AG09319 (cell line): ENCODE results near the gene SLC37A1.
"Not testable (repeated sequence)": the region's sequence is repeated elsewhere in the genome, so short reads cannot be mapped to it uniquely, and the experiment has no call there.

Experiments used
- DNase-seq: peaks from one replicate; pipeline ENCODE4 v3.0.0-alpha.2; 2010; ENCODE audit warnings: low read depth; ENCODE audit errors: extremely low read depth
- CTCF ChIP-seq: IDR thresholded peaks from 2 replicates; pipeline ENCODE4 v1.5.1; 2011; ENCODE audit warnings: low read depth, mild to moderate bottlenecking, inconsistent platforms, low read length, moderate library complexity

SLC37A1 gene

GRCh38 chr21:42468491-42469131, 45.0 kb upstream of the SLC37A1 start:
- no peak for TF ChIP-seq CTCF
- no peak for DNase-seq

- TF ChIP-seq CTCF = no peak
- DNase-seq = no peak
Measured at GRCh38 chr21:42469272-42469671, 44.4 kb upstream of the SLC37A1 start.

GRCh38 chr21:42469726-42470125, 43.9 kb upstream of the SLC37A1 start:
- DNase-seq = not testable (repeated sequence)

GRCh38 chr21:42471206-42471605, 42.4 kb upstream of the SLC37A1 start:
- TF ChIP-seq CTCF = no peak
- DNase-seq = no peak

- TF ChIP-seq CTCF = no peak
- no peak for DNase-seq
Measured at GRCh38 chr21:42471716-42472330, 41.8 kb upstream of the SLC37A1 start.

GRCh38 chr21:42472521-42472920, 41.1 kb upstream of the SLC37A1 start:
- no peak for TF ChIP-seq CTCF
- DNase-seq = no peak

- no peak for TF ChIP-seq CTCF
- DNase-seq = no peak
Measured at GRCh38 chr21:42473498-42474042, 40.1 kb upstream of the SLC37A1 start.
